H1 (cell line): Measurements from ENCODE around the gene AGPAT3. TPM values are rescaled to one million over a fixed set of nuclear protein-coding genes. Genes with fewer than 3 reads are reported as not detected.

Experiments
- CTCF ChIA-PET: fragments of 300-600 bp; sonication (Branson Sonifier 250); formaldehyde crosslinking; loops from one replicate; lab custom pipeline; 2021; ENCODE audit not compliant: partially characterized antibody; lab: Charles Lee
- POLR2A ChIA-PET: fragments of 300-600 bp; sonication (Branson Sonifier 250); formaldehyde crosslinking; loops from one replicate; lab custom pipeline; 2021; ENCODE audit warnings: inconsistent platforms; ENCODE audit not compliant: partially characterized antibody; lab: Charles Lee
- DNase-seq, 2 experiments: peaks; one replicate each; pipeline versions ENCODE4 v3.0.0 to v3.0.0-alpha.2; 2010 to 2022; ENCODE audit warnings: low spot score in 2 of 2, low read depth in 1 of 2, mixed read lengths in 1 of 2
- FAIRE-seq: peaks from 2 replicates; lab custom pipeline; 2011; peaks lifted over from hg19 to GRCh38; lab: Jason Lieb, UNC
- H2AFZ ChIP-seq: 2 replicates; pipeline ENCODE4 v1.8.1; 2012; ENCODE audit warnings: low read length, inconsistent platforms
- H2AK5ac ChIP-seq: 2 replicates; pipeline ENCODE4 v1.6.1; 2013; ENCODE audit warnings: low read depth, low read length
- H2BK120ac ChIP-seq: replicated peaks from 2 replicates; pipeline ENCODE3; 2013; ENCODE audit warnings: low read depth, low read length, inconsistent platforms
- H2BK12ac ChIP-seq: 2 replicates; pipeline ENCODE4 v1.6.1; 2013; ENCODE audit warnings: low read depth, low read length
- H2BK15ac ChIP-seq: 2 replicates; pipeline ENCODE4 v1.6.1; 2013; ENCODE audit warnings: low read length
- H2BK20ac ChIP-seq: 2 replicates; pipeline ENCODE4 v1.6.1; 2013; ENCODE audit warnings: low read length
- H2BK5ac ChIP-seq: 2 replicates; pipeline ENCODE4 v1.6.1; 2013; ENCODE audit warnings: low read depth, low read length
- H3K14ac ChIP-seq: 2 replicates; pipeline ENCODE4 v1.6.1; 2013; ENCODE audit warnings: inconsistent platforms; ENCODE audit not compliant: insufficient read length
- H3K18ac ChIP-seq: 2 replicates; pipeline ENCODE4 v1.6.1; 2013; ENCODE audit warnings: low read length; ENCODE audit errors: extremely low read depth
- H3K23ac ChIP-seq: 2 replicates; pipeline ENCODE4 v1.6.1; 2013; ENCODE audit warnings: inconsistent platforms; ENCODE audit not compliant: insufficient read length
- H3K23me2 ChIP-seq: 2 replicates; pipeline ENCODE4 v1.6.1; 2013; ENCODE audit warnings: low read depth, low read length
- H3K27ac ChIP-seq: 2 replicates; pipeline ENCODE4 v1.6.1; 2011; ENCODE audit warnings: low read depth, low read length, inconsistent platforms
- H3K27me3 ChIP-seq, 4 experiments: replicated peaks in 1 of 4; 1 replicate in 1 of 4; 2 replicates in 3 of 4; pipeline versions ENCODE4 v1.6.1 to v1.8.1; 2011 to 2013; ENCODE audit warnings: low read length in 3 of 4, mild to moderate bottlenecking in 3 of 4, inconsistent platforms in 2 of 4, mixed read lengths in 2 of 4, moderate library complexity in 1 of 4; ENCODE audit not compliant: control insufficient read depth in 3 of 4, insufficient read depth in 3 of 4; ENCODE audit errors: extremely low read depth in 1 of 4
- H3K36me3 ChIP-seq, 4 experiments: 2 replicates each; pipeline versions ENCODE4 v1.6.1 to v1.8.1; 2011 to 2013; ENCODE audit warnings: mild to moderate bottlenecking in 4 of 4, low read length in 3 of 4, moderate library complexity in 2 of 4, control low read depth in 1 of 4, inconsistent platforms in 1 of 4; ENCODE audit not compliant: insufficient read depth in 4 of 4, control insufficient read depth in 2 of 4
- H3K4ac ChIP-seq: replicated peaks from 2 replicates; pipeline ENCODE3; 2013; ENCODE audit warnings: low read length, low read depth, mixed read lengths, inconsistent platforms; ENCODE audit not compliant: insufficient read length
- H3K4me1 ChIP-seq, 4 experiments: replicated peaks in 1 of 4; 1 replicate in 1 of 4; 2 replicates in 3 of 4; pipeline versions ENCODE4 v1.6.1 to v1.8.1; 2011 to 2013; ENCODE audit warnings: low read length in 3 of 4, inconsistent platforms in 2 of 4, mixed read lengths in 1 of 4; ENCODE audit not compliant: insufficient read depth in 4 of 4, control insufficient read depth in 3 of 4
- H3K4me2 ChIP-seq, 2 experiments: 2 replicates each; pipeline versions ENCODE4 v1.6.1 to v1.8.1; 2011 to 2013; ENCODE audit warnings: low read depth in 2 of 2, low read length in 2 of 2, control low read depth in 1 of 2, inconsistent platforms in 1 of 2, mild to moderate bottlenecking in 1 of 2; ENCODE audit not compliant: insufficient read depth in 1 of 2
- H3K4me3 ChIP-seq, 4 experiments: fragments of 200-600, 300-600 bp in 1 of 4; sonication (generic), shearing (Covaris generic), sonication (Bioruptor Twin) in 1 of 4; 2 replicates each; pipeline versions ENCODE4 v1.5.1 to v1.8.1; 2011 to 2016; ENCODE audit warnings: low read length in 4 of 4, low read depth in 3 of 4, control low read depth in 2 of 4, inconsistent platforms in 2 of 4, mild to moderate bottlenecking in 2 of 4, mixed read lengths in 1 of 4, moderate library complexity in 1 of 4; ENCODE audit not compliant: insufficient read depth in 2 of 4; ENCODE audit errors: extremely low read depth in 1 of 4
- H3K56ac ChIP-seq: replicated peaks from 2 replicates; pipeline ENCODE3; 2013; ENCODE audit warnings: low read depth, mild to moderate bottlenecking, mixed read lengths, low read length, inconsistent platforms; ENCODE audit not compliant: insufficient read length
- H3K79me1 ChIP-seq: 2 replicates; pipeline ENCODE4 v1.6.1; 2013; ENCODE audit warnings: low read depth, low read length, control low read depth
- H3K79me2 ChIP-seq, 2 experiments: 2 replicates each; pipeline versions ENCODE4 v1.6.1 to v1.8.1; 2012 to 2013; ENCODE audit warnings: low read length in 2 of 2, mild to moderate bottlenecking in 2 of 2, inconsistent platforms in 1 of 2; ENCODE audit not compliant: insufficient read depth in 2 of 2, control insufficient read depth in 1 of 2
- H3K9ac ChIP-seq, 4 experiments: replicated peaks in 1 of 4; 1 replicate in 1 of 4; 2 replicates in 3 of 4; pipeline versions ENCODE4 v1.6.1 to v1.8.1; 2011 to 2013; ENCODE audit warnings: low read depth in 3 of 4, low read length in 3 of 4, control low read depth in 2 of 4, mild to moderate bottlenecking in 2 of 4, moderate library complexity in 2 of 4, inconsistent platforms in 1 of 4; ENCODE audit errors: extremely low read depth in 1 of 4
- H3K9me3 ChIP-seq, 2 experiments: 2 replicates each; pipeline versions ENCODE4 v1.6.1 to v1.8.1; 2012 to 2013; ENCODE audit warnings: mild to moderate bottlenecking in 2 of 2, moderate library complexity in 2 of 2, control low read depth in 1 of 2, inconsistent platforms in 1 of 2, low read depth in 1 of 2, low read length in 1 of 2, mixed read lengths in 1 of 2; ENCODE audit not compliant: insufficient read depth in 2 of 2
- H4K20me1 ChIP-seq, 2 experiments: replicated peaks in 1 of 2; 2 replicates each; pipeline versions ENCODE3 to v1.8.1; 2011 to 2013; ENCODE audit warnings: inconsistent platforms in 2 of 2, low read length in 2 of 2, mild to moderate bottlenecking in 1 of 2; ENCODE audit not compliant: insufficient read depth in 2 of 2, control insufficient read depth in 1 of 2
- H4K5ac ChIP-seq: 2 replicates; pipeline ENCODE4 v1.6.1; 2013; ENCODE audit warnings: low read length, low read depth, mixed read lengths, inconsistent platforms; ENCODE audit not compliant: insufficient read length
- H4K8ac ChIP-seq: 2 replicates; pipeline ENCODE4 v1.8.0; 2013; ENCODE audit warnings: mild to moderate bottlenecking, moderate library complexity, low read length, inconsistent platforms; ENCODE audit not compliant: insufficient read depth; ENCODE audit errors: extremely low read depth
- H4K91ac ChIP-seq: replicated peaks from 2 replicates; pipeline ENCODE3; 2013; ENCODE audit warnings: low read length, mixed read lengths, inconsistent platforms; ENCODE audit not compliant: insufficient read length
- ATF3 ChIP-seq: IDR thresholded peaks from 2 replicates; pipeline ENCODE4 v1.6.1; 2011; ENCODE audit warnings: low read depth, mild to moderate bottlenecking, low read length; ENCODE audit not compliant: insufficient read depth
- BACH1 ChIP-seq: IDR thresholded peaks from 2 replicates; pipeline ENCODE4 v1.6.1; 2012; ENCODE audit warnings: low read length, improper control_type of control experiment
- CEBPB ChIP-seq: IDR thresholded peaks from 2 replicates; pipeline ENCODE4 v1.6.1; 2012; ENCODE audit warnings: low read depth, low read length
- CHD1 ChIP-seq: IDR thresholded peaks from 2 replicates; pipeline ENCODE4 v1.6.1; 2012; ENCODE audit warnings: low read depth, low read length, improper control_type of control experiment
- CHD2 ChIP-seq: IDR thresholded peaks from 2 replicates; pipeline ENCODE4 v1.6.1; 2012; ENCODE audit warnings: low read length, improper control_type of control experiment
- CTBP2 ChIP-seq: IDR thresholded peaks from 2 replicates; pipeline ENCODE4 v1.7.0; 2011; ENCODE audit warnings: borderline replicate concordance, mild to moderate bottlenecking, moderate library complexity, mixed read lengths, low read length; ENCODE audit not compliant: insufficient read depth, insufficient read length
- JUN ChIP-seq: IDR thresholded peaks from 2 replicates; pipeline ENCODE4 v1.6.1; 2011; ENCODE audit warnings: low read depth, mild to moderate bottlenecking, improper control_type of control experiment, low read length
- NANOG ChIP-seq: IDR thresholded peaks from 2 replicates; pipeline ENCODE4 v1.6.1; 2011; ENCODE audit warnings: low read length, low read depth, mild to moderate bottlenecking, inconsistent platforms; ENCODE audit not compliant: insufficient read depth, poor library complexity, severe bottlenecking
- RAD21 ChIP-seq, 2 experiments: IDR thresholded peaks in 1 of 2; conservative IDR thresholded peaks in 1 of 2; 2 replicates each; pipeline ENCODE4 v1.6.1; 2011; ENCODE audit warnings: low read depth in 2 of 2, low read length in 2 of 2, improper control_type of control experiment in 1 of 2, inconsistent platforms in 1 of 2, mild to moderate bottlenecking in 1 of 2, moderate library complexity in 1 of 2
- RFX5 ChIP-seq: IDR thresholded peaks from 2 replicates; pipeline ENCODE4 v1.6.1; 2011; ENCODE audit warnings: low read depth, low read length, improper control_type of control experiment, borderline replicate concordance
- SIRT6 ChIP-seq: IDR thresholded peaks from one replicate; pipeline ENCODE4 v1.7.1; 2012; ENCODE audit warnings: low read length, inconsistent platforms
- SP4 ChIP-seq: IDR thresholded peaks from 2 replicates; pipeline ENCODE4 v1.6.1; 2012; ENCODE audit warnings: low read length, inconsistent platforms
- SUZ12 ChIP-seq: fragments of 200-600 bp; sonication (generic); IDR thresholded peaks from 2 replicates; pipeline ENCODE4 v1.6.1; 2012; ENCODE audit warnings: mild to moderate bottlenecking, inconsistent platforms, low read length, moderate library complexity, mixed read lengths
- TCF12 ChIP-seq: IDR thresholded peaks from 2 replicates; pipeline ENCODE4 v1.6.1; 2011; ENCODE audit warnings: low read depth, mild to moderate bottlenecking, low read length
- TEAD4 ChIP-seq: IDR thresholded peaks from 2 replicates; pipeline ENCODE4 v1.6.1; 2012; ENCODE audit warnings: low read depth, low read length, inconsistent platforms, mixed read lengths
- WGBS, 2 experiments: shearing (Covaris generic) in 1 of 2; methylation state at CpG; one replicate each; pipeline versions ENCODE4 v1.1.6 to v1.1.7; 2013 to 2015; ENCODE audit warnings: low lambda C conversion rate in 2 of 2, mixed read lengths in 2 of 2, inconsistent platforms in 1 of 2, low coverage in 1 of 2, missing lambda C conversion rate in 1 of 2; ENCODE audit not compliant: insufficient replicate concordance in 2 of 2, insufficient coverage in 1 of 2, insufficient read length in 1 of 2; ENCODE audit errors: extremely low coverage in 1 of 2, missing lambda C conversion rate in 1 of 2; 5-methylcytosine and 5-hydroxymethylcytosine counted together
- polyA plus RNA-seq, 7 experiments: library from polyadenylated mRNA; depleted of rRNA in 3 of 7; stranded (reverse) in 5 of 7; unstranded in 2 of 7; fragments of >200 nt in 5 of 7; fragments of 200-250 nt in 2 of 7; gene quantifications; 1 replicate in 5 of 7; 2 replicates in 1 of 7; 4 replicates in 1 of 7; pipeline versions ENCODE4 v1.2.1 to v1.2.3, GENCODE V29; 2011 to 2013; ENCODE audit warnings: missing spikeins in 2 of 7, mixed read lengths in 2 of 7
- total RNA-seq: library from RNA; stranded (reverse); fragmentation: NEBNext Ultra II Directional; extraction: Animal tissue kit (Norgen Biotek cat#: 25700); gene quantifications from 2 replicates; pipeline ENCODE4 v1.2.1, GENCODE V29; 2021

The AGPAT3 gene
- total and polyA plus RNA-seq, 2 of the 8 experiments (the other 6 are each of a cell fraction or from before 2014, with no cell fraction given) = 5.8 to 7.3 TPM

GRCh38 chr21:43981871-43982210 is 116.8 kb downstream of the AGPAT3 start:
- no peak overlapping the region for H3K4me2 ChIP-seq
- ChIA-PET CTCF (interaction anchor here (1.2 to 4.2 kb wide), 5 partner anchors 9 to 41 kb away, joined by 3 to 21 read pairs (median 3); no protein-coding TSS in a partner anchor), POLR2A (interaction anchor here (1.4 kb wide), 1 partner anchor 9 kb away, joined by 4 read pairs; no protein-coding TSS in a partner anchor)
- H4K91ac ChIP-seq = no peak overlapping the region
- no peaks in the 10 kb centered on the region for H3K79me1 ChIP-seq
- H3K14ac ChIP-seq = no peak overlapping the region
- H3K23ac ChIP-seq = no peak overlapping the region
- no peak overlapping the region for H4K5ac ChIP-seq
- no peak overlapping the region for H3K56ac ChIP-seq
- no peak overlapping the region for H3K9ac ChIP-seq
- H3K9me3 ChIP-seq = no peaks in the 10 kb centered on the region
- H2AFZ ChIP-seq = no peak overlapping the region; the same call in 1 of the 2 replicates
- 80% methylated on average over 12 of the region's 13 CpGs; no CpG with 5 or more reads in 1 of the 2 experiments for WGBS, 2 experiments
- DNase-seq = no peak
- peak overlapping the region; percentile 43; the same call in 1 of the 2 replicates for H2BK12ac ChIP-seq
- H3K4me1 ChIP-seq = peaks cover 0 to 14% (median 11%) of the 10 kb centered on the region in 4 experiments; a peak in 6 of 7 replicates
- no peaks in the 10 kb centered on the region for H3K27me3 ChIP-seq
- no peak for FAIRE-seq
- no peak overlapping the region for H3K18ac ChIP-seq
- no peak overlapping the region for H2AK5ac ChIP-seq
- H3K36me3 ChIP-seq = no peaks in the 10 kb centered on the region
- no peaks in the 10 kb centered on the region for H4K20me1 ChIP-seq
- H2BK120ac ChIP-seq = no peak overlapping the region
- H3K79me2 ChIP-seq = no peaks in the 10 kb centered on the region
- H4K8ac ChIP-seq = no peak overlapping the region
- no peak overlapping the region for H3K27ac ChIP-seq
- H3K23me2 ChIP-seq = no peaks in the 10 kb centered on the region
- H3K4ac ChIP-seq = no peak overlapping the region
- no peak overlapping the region for H3K4me3 ChIP-seq
- H2BK5ac ChIP-seq = no peak overlapping the region; the same call in none of the 2 replicates
- no peak overlapping the region for H2BK20ac ChIP-seq
- H2BK15ac ChIP-seq = no peak overlapping the region
- no peak for TF ChIP-seq CEBPB
- TF ChIP-seq RFX5 = no peak
- no peak for TF ChIP-seq CHD2
- TF ChIP-seq TCF12 = no peak
- no peak for TF ChIP-seq RAD21 (IDR thresholded peaks at IDR 0.05 in 1 of 2, conservative IDR thresholded peaks at IDR 0.05 in 1 of 2; ENCODE audit: low read depth in 2 of 2, low read length in 2 of 2)
- TF ChIP-seq CTBP2 = no peak
- TF ChIP-seq SUZ12 = no peak
- TF ChIP-seq TEAD4 = no peak
- TF ChIP-seq SP4 = no peak
- TF ChIP-seq JUN = no peak
- TF ChIP-seq SIRT6 = no peak
- no peak for TF ChIP-seq BACH1
- no peak for TF ChIP-seq NANOG
- no peak for TF ChIP-seq ATF3
- no peak for TF ChIP-seq CHD1
